Urinary bladder (tissue), 4 donors: Measurements from ENCODE around the gene RPGRIP1L. TPM values are rescaled to one million over a fixed set of nuclear protein-coding genes. Genes with fewer than 3 reads are reported as not detected.

Experiments
- DNase-seq: peaks from one replicate; pipeline ENCODE4 v3.0.0-alpha.2; 2015; ENCODE audit errors: extremely low spot score
- H3K27ac ChIP-seq: one replicate; pipeline ENCODE4 v1.5.1; 2013; ENCODE audit warnings: low read depth, mild to moderate bottlenecking, moderate library complexity
- H3K36me3 ChIP-seq: one replicate; pipeline ENCODE4 v1.6.1; 2013; ENCODE audit warnings: mild to moderate bottlenecking, moderate library complexity; ENCODE audit not compliant: insufficient read depth
- H3K4me1 ChIP-seq: one replicate; pipeline ENCODE4 v1.6.1; 2013; ENCODE audit warnings: mild to moderate bottlenecking, moderate library complexity; ENCODE audit not compliant: insufficient read depth
- H3K4me3 ChIP-seq: one replicate; pipeline ENCODE4 v1.5.1; 2013; ENCODE audit warnings: low read depth, low read length
- WGBS: extraction: QIAGEN DNeasy Blood & Tissue Kit; methylation state at CpG from one replicate; pipeline ENCODE4 v1.1.7; 2013; 5-methylcytosine and 5-hydroxymethylcytosine counted together
- polyA plus RNA-seq: library from polyadenylated mRNA; stranded (reverse); fragments of 200-250 nt; gene quantifications from one replicate; pipeline ENCODE4 v1.2.3, GENCODE V29; 2013
- total RNA-seq: library from RNA; depleted of rRNA; stranded (reverse); fragments of >200 nt; gene quantifications from one replicate; pipeline ENCODE4 v1.2.3, GENCODE V29; 2014
- donor health status: healthy with polysubstance abuse.
- donor health status: healthy.

RPGRIP1L gene
- total and polyA plus RNA-seq, 2 donors = 2.6 to 30.7 TPM

DNA sequence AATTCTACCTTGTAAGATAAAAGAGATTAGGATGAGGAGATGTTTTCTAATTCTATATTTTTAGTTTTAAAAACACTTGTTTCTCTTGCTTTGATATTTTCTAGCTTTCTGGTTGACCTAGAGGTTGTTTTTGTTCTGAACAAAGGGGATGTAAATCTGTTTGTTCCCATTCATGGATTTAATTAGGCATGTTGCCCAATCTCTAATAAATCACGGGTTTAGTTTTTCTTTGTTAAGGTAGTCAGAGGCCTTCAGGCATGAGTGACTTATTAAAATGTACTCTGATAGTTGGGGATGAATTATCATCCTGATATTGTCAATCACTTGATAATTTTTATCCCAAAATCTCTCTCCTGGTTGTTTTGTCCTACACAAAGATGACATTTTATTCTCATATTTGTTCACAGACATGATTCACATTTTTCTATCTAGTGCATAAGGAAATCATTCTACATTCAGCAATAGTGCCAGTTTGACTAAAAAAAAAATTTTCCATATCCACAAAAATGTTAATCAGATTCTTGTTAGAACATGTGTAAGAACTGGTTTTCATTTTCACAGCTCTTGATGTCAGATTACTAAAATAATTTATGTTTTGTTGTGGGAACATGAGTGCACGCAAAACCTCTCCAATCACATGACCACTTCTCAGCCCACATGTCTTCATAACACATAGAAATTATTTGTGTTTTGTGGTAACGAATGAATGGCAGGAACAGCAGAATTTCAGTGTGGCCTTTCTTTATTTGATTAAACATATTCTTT is 105.0 kb downstream of the RPGRIP1L start:
- H3K27ac ChIP-seq = no peak overlapping the region
- WGBS = 84% methylated on average over 3 of the region's 3 CpGs
- no peak for DNase-seq
- no peak overlapping the region for H3K4me3 ChIP-seq
- no peaks in the 10 kb centered on the region for H3K36me3 ChIP-seq
- H3K4me1 ChIP-seq = no peaks in the 10 kb centered on the region

DNA sequence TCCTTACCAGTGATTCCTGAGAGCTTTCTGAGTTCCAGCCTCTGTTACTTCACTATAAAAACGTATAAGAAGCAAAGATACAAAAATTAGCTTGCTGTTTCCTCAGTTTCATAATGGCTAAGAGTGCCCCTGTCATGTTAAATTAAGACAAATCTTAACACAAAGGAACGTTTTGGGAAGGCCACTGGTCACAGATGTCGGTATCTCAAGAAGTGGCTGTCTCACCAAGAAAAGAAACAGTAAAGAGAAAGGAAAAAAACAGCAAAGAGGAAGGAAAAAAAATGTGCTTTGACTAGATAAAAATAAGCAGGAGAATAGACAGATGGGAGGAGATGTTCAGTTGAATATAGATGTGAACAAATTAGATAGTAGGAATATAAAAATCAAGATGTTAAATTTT is 105.9 kb downstream of the RPGRIP1L start:
- no peak for DNase-seq
- Histone ChIP-seq H3K27ac (no peak overlapping the region), H3K4me3 (no peak overlapping the region), H3K4me1 (no peaks in the 10 kb centered on the region), H3K36me3 (no peaks in the 10 kb centered on the region)
- 67% methylated on average over 3 of the region's 3 CpGs for WGBS

DNA sequence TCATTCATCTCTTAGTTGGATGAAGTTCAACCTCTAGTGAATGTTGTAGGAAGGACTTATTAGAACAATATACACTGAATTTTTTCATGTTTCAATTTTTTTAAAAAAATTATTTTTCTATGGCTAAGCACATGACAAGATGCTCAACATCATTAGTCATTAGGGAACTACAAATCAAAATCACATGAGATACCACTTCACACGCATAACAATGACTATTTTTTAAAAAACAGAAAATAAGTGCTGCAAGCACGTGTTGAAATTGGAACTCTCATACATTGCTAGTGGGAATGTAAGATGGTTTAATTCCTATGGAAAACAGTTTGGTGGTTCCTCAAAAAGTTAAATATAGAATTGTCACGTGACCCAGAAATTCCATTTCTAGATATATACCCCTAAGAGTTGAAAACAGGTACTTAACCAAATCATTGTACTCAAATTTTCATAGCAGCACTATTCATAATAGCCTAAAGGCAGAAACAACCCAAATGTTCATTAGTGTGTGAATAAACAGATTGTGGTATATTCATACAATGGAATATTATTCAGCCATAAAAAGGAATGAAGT is 115.5 kb downstream of the RPGRIP1L start:
- 91% methylated on average over 3 of the region's 3 CpGs for WGBS
- Histone ChIP-seq H3K4me3 (no peak overlapping the region), H3K36me3 (no peaks in the 10 kb centered on the region), H3K27ac (no peak overlapping the region), H3K4me1 (no peaks in the 10 kb centered on the region)
- DNase-seq = no peak

DNA sequence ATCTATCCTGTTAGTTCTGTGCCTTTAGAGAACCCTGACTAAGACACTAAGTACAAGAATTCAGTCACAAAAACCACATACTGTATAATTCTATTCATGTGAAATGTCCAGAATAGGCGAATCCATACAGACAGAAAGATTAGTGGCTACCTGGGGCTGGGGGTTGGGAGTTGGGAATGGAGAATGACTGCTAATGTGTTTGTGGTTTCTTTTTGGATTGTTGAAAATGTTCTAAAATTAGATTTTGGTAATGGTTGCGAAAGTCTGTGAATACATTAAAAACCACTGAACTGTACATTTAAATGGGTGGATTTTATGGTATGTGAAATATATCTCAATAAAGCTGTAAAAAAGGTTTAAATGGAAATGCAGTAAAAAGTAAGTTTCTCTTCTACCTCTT is 120.3 kb downstream of the RPGRIP1L start:
- Histone ChIP-seq H3K36me3 (no peaks in the 10 kb centered on the region), H3K27ac (no peak overlapping the region), H3K4me1 (no peaks in the 10 kb centered on the region), H3K4me3 (no peak overlapping the region)
- no peak for DNase-seq
- 92% methylated on average over 2 of the region's 2 CpGs for WGBS

DNA sequence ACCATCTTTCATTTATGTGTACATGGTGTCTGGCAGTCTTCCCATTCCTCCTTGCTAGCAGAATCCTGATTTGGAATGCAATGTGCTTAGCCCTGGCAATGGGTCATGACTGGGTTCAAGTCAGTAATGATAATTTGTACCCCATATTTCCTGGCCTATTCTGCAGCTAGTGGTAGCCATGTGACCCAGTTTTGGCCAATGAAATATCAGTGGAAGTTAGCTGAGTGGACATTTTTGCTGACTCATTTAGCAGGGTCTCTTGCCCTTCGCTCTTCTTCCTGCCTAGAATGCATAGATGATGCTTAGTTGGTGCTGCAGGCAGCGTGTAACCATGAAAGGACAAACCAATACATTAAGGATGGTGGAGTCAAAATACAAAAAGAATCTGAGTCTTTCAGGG is 121.9 kb downstream of the RPGRIP1L start:
- DNase-seq = no peak
- no peak overlapping the region for H3K4me3 ChIP-seq
- H3K4me1 ChIP-seq = no peaks in the 10 kb centered on the region
- no peak overlapping the region for H3K27ac ChIP-seq
- 89% methylated on average over 2 of the region's 2 CpGs for WGBS
- no peaks in the 10 kb centered on the region for H3K36me3 ChIP-seq

DNA sequence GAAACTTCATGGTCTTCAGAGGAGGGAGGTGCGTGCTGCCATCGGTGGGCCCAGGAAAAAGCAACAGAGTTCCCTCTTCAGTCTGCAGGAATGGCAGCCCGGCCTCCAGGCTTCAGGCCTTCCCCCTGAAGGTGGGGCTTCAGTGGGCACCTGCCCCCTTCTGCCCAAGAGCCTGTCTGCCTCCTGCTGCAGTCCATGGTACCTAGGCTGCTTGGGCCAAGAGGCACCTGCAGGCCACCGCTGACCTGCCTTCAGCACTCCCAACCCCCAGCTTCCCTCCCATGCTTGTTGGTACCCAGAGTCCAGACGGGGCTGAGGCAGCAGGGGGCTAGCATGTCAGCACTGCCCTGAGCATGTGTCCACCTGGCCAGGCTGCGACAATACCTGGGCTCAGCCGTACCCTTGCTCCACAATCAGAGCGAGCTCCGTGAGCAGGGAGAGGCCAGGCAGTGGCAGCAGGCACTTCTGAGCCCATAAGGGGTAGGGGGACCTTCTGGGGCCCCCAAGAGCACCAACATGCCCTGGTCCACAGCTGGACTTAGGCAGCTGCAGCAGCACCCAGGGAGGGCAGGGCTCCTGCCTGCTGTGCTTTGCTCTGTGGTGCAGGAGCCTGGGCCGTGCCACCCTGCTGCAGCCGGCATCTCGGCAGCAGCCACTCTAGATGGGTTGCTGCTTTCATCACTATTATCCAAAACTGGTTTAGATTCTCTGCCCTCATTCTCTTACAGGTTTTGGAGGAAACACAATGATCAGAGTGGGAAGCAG is 123.4 kb downstream of the RPGRIP1L start:
- no peak overlapping the region for H3K27ac ChIP-seq
- 83% methylated on average over 12 of the region's 12 CpGs for WGBS
- DNase-seq = no peak
- no peaks in the 10 kb centered on the region for H3K36me3 ChIP-seq
- no peaks in the 10 kb centered on the region for H3K4me1 ChIP-seq
- H3K4me3 ChIP-seq = no peak overlapping the region

DNA sequence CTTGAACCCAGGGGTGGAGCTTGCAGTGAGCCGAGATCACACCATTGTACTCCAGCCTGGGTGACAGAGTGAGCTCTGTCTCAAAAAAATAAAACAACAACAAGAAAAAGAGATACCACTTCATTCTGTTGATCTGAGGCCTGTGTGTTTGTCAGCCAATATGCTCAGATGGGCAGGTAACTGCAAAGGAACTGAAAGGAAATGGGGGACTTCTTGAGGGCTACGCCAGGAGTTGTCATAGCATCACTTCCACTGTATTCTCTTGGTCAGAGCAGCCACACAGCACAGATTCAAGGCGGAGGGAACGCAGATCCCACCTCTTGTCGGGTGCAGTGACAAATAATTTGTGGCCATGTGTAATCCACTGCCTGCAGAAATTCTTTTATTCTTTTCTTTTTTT is 126.8 kb downstream of the RPGRIP1L start:
- Histone ChIP-seq H3K36me3 (no peaks in the 10 kb centered on the region), H3K27ac (no peak overlapping the region), H3K4me3 (no peak overlapping the region), H3K4me1 (no peaks in the 10 kb centered on the region)
- no peak for DNase-seq
- 93% methylated on average over 5 of the region's 5 CpGs for WGBS

DNA sequence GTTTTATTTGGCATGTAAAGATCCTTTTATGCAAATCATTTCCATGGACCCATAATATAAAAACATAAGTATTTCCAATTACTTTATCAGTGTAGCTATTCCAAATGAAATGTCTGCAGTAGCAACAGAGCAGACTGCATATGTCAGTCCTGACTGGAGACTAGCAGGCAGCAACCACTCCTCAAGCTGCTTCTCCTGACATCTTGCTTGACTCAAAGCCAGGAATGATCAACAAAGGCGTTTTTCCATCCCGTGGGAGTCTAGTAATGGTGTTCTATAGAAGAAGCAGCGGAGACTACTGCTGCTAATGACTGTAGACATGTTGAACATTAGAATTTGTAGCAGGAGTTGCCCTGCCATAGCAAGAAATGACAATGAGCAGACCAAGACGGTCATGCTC is 127.4 kb downstream of the RPGRIP1L start:
- DNase-seq = no peak
- H3K36me3 ChIP-seq = no peaks in the 10 kb centered on the region
- no peak overlapping the region for H3K4me3 ChIP-seq
- no peaks in the 10 kb centered on the region for H3K4me1 ChIP-seq
- H3K27ac ChIP-seq = no peak overlapping the region
- 68% methylated on average over 4 of the region's 4 CpGs for WGBS

DNA sequence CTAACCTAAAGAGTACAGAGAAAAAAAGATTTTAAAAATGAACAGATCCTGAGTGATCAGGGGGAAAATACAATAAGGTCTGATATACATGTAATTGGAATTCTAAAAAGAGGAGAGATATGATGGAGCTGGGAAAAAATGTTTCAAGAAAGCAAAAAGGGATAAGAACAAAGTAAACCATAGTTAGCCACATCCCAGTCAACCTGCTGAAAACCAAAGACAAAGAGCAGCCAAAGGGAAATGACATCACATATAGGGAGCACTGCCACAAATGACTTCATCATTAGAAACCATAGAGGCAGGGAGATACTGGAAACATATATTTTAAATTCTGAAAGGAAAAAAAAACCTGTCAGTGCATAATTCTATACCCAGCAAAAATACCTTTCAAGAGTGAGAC is 131.9 kb downstream of the RPGRIP1L start:
- H3K4me1 ChIP-seq = no peaks in the 10 kb centered on the region
- H3K27ac ChIP-seq = no peak overlapping the region
- no peak overlapping the region for H3K4me3 ChIP-seq
- H3K36me3 ChIP-seq = no peaks in the 10 kb centered on the region
- no peak for DNase-seq

DNA sequence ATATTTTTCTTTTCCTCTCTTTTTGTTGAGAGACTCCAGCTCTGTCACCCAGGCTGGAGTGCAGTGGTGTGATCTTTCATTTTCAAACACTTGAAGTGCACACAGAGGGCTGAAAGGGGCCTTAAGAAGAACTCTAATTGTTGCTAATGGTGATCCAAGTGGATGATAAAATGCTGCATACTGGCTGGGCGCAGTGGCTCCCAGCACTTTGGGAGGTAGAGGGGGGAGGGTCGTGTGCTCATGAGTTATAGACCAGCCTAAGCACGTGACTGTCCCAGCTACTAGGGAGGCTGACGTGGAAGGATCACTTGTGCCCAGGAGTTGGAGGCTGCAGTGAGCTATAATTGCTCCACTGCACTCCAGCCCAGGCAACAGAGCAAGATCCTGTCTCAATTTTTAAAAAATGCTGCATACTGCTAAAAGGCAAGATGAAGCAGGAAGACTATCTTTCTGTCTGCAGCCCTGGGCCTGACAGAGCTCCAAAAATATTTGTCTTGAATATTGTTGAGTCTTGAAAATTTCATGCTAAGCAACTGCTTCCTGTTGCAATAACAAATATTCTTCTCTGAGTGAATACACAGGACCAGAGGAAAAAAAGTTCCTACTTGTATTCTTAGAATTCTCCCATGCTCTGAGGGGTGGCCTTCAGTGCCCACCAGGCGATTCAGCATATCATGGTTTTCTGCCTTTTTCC is 137.0 kb downstream of the RPGRIP1L start:
- DNase-seq = no peak
- Histone ChIP-seq H3K36me3 (no peaks in the 10 kb centered on the region), H3K4me3 (no peak overlapping the region), H3K27ac (no peak overlapping the region), H3K4me1 (no peaks in the 10 kb centered on the region)
- WGBS = 56% methylated on average over 5 of the region's 5 CpGs

DNA sequence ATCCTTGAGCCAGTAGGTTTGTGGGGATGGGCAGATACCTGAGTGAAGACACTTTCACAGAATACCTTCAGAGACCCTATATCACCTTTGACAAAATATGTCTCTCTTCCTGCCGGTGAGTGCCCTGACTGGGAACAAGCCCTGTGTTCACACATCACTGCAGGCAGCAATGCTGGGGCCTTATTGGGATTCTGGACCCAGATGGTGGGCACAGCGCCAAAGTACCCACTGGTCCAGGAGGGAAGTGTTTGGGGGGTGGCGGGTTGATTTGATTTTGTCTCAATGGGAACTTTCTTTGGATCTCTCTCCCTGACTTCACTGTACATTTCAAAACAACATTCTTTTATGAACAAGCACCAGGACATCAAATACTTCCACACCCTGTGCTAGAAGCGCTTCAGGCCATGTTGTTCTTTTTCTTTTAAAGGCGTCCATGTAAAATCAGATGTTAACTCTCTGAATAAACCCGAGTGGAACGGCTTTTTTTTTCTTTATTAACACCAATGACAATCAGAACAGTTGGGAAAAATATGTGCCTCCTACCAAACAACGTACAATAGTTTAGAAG is 138.3 kb downstream of the RPGRIP1L start:
- Histone ChIP-seq H3K4me3 (no peak overlapping the region), H3K27ac (no peak overlapping the region), H3K4me1 (no peaks in the 10 kb centered on the region), H3K36me3 (no peaks in the 10 kb centered on the region)
- 84% methylated on average over 8 of the region's 8 CpGs for WGBS
- no peak for DNase-seq

DNA sequence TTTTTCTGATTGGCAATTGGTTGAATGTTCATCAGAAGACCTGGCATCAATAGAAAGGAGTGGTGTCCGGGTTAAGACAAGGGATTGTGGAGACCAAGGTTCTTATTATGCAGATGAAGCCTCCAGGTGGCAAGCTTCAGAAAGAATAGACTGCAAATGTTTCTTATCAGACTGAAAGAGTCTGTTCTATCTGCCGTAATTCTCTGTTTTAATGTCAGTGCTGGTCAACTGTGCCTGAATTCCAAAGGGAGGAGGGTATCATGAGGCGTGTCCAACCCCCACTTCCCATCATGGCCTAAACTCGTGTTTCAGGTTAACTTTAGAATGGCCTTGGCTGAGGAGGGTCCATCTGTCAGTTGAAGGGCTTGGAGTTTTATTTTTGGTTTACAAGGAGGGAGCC is 140.2 kb downstream of the RPGRIP1L start:
- WGBS = 57% methylated on average over 4 of the region's 4 CpGs
- Histone ChIP-seq H3K4me3 (no peak overlapping the region), H3K36me3 (no peaks in the 10 kb centered on the region), H3K27ac (no peak overlapping the region), H3K4me1 (no peaks in the 10 kb centered on the region)
- DNase-seq = no peak

DNA sequence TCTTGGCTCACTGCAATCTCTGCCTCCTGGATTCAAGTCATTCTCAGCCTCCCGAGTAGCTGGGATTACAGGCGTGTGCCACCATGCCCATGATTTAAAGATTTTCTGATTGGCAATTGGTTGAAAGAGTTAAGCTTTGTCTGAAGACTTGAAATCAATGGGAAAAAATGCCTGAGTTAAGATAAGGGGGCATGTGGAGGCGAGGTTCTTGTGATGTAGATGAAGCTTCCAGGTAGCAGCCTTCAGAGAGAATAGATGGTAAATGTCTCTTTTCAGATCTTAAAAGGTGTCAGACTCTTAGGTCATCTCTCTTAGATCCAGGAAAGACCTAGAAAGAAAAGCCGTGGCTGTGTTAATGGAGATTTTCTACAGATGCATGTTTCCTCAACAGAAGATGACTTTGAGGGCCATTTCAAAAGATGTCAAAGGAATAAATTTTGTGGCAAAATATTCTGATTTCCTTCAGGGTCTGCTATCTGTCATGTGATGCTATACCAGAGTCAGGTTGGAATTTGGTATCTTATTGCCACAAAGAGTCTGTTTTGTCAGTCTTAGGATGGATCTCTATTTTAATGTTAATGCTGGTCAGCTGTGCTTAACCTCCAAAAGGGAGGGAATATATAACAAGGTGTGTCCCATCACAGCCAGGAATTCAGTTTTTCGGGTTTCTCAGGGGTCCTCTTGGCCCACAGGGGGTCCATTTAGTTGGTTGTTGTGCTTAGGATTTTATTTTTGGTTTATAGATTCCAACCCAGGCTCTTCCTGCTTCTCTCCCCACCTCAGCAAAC is 142.4 kb downstream of the RPGRIP1L start:
- DNase-seq = no peak
- H3K36me3 ChIP-seq = no peaks in the 10 kb centered on the region
- 81% methylated on average over 5 of the region's 5 CpGs for WGBS
- H3K4me3 ChIP-seq = no peak overlapping the region
- no peak overlapping the region for H3K27ac ChIP-seq
- H3K4me1 ChIP-seq = no peaks in the 10 kb centered on the region
